GM23338 (cell line): Measurements from ENCODE around the gene MYH14. TPM values are rescaled to one million over a fixed set of nuclear protein-coding genes. Genes with fewer than 3 reads are reported as not detected.

Experiments
- ATAC-seq: fragments of 200-7000 bp; cut with Tn5 transposase; 3 replicates; pipeline ENCODE4 v1.9.1; 2020
- DNase-seq: peaks from one replicate; pipeline ENCODE4 v3.0.0-alpha.2; 2015; ENCODE audit warnings: low spot score
- H2AFZ ChIP-seq: fragments of 200-600 bp; sonication (generic); 2 replicates; pipeline ENCODE4 v1.8.0; 2016; ENCODE audit warnings: antibody characterized with exemption, mild to moderate bottlenecking, moderate library complexity
- H3F3A ChIP-seq: fragments of 200-600 bp; sonication (generic); replicated peaks from 2 replicates; pipeline ENCODE4 v1.8.0; 2017; ENCODE audit warnings: antibody characterized with exemption, mixed run types, low read depth
- H3K27ac ChIP-seq: fragments of 200-600 bp; sonication (generic); 2 replicates; pipeline ENCODE4 v1.6.1; 2016; ENCODE audit warnings: low read depth
- H3K27me3 ChIP-seq: fragments of 200-600 bp; sonication (generic); 2 replicates; pipeline ENCODE4 v1.8.0; 2016; ENCODE audit warnings: mild to moderate bottlenecking, mixed run types, moderate library complexity; ENCODE audit not compliant: insufficient read depth
- H3K36me3 ChIP-seq: fragments of 200-600 bp; sonication (generic); 2 replicates; pipeline ENCODE4 v1.8.0; 2016; ENCODE audit warnings: mild to moderate bottlenecking; ENCODE audit not compliant: insufficient read depth
- H3K4me1 ChIP-seq: fragments of 200-600 bp; sonication (generic); 2 replicates; pipeline ENCODE4 v1.8.0; 2016; ENCODE audit warnings: mild to moderate bottlenecking, moderate library complexity; ENCODE audit not compliant: insufficient read depth
- H3K4me2 ChIP-seq: fragments of 200-600 bp; sonication (generic); 2 replicates; pipeline ENCODE4 v1.7.1; 2017; ENCODE audit warnings: mixed run types
- H3K4me3 ChIP-seq: fragments of 200-600 bp; sonication (generic); 2 replicates; pipeline ENCODE4 v1.6.1; 2016; ENCODE audit warnings: mixed run types
- H3K79me2 ChIP-seq: fragments of 200-600 bp; sonication (generic); replicated peaks from 2 replicates; pipeline ENCODE4 v1.8.0; 2017; ENCODE audit warnings: mild to moderate bottlenecking; ENCODE audit not compliant: insufficient read depth
- H3K9me2 ChIP-seq: fragments of 200-600 bp; sonication (generic); 2 replicates; pipeline ENCODE4 v1.8.0; 2017; ENCODE audit not compliant: insufficient read depth
- H4K20me1 ChIP-seq: fragments of 200-600 bp; sonication (generic); replicated peaks from 2 replicates; pipeline ENCODE4 v1.8.0; 2017; ENCODE audit warnings: mild to moderate bottlenecking; ENCODE audit not compliant: insufficient read depth
- H3K27ac Mint-ChIP-seq: 2 replicates; pipeline ENCODE4 v1.8.0; 2020; ENCODE audit warnings: inconsistent platforms, mild to moderate bottlenecking, moderate library complexity, mixed read lengths
- H3K27me3 Mint-ChIP-seq: 3 replicates; pipeline ENCODE4 v1.8.0; 2022; ENCODE audit warnings: low read depth, mild to moderate bottlenecking, moderate library complexity, mixed read lengths, inconsistent platforms; ENCODE audit not compliant: insufficient read depth, poor library complexity
- H3K36me3 Mint-ChIP-seq: 3 replicates; pipeline ENCODE4 v1.8.0; 2021; ENCODE audit warnings: low read depth, mild to moderate bottlenecking, inconsistent platforms, moderate library complexity, mixed read lengths
- H3K4me1 Mint-ChIP-seq: 3 replicates; pipeline ENCODE4 v1.8.0; 2020; ENCODE audit warnings: mild to moderate bottlenecking, inconsistent platforms, mixed read lengths
- H3K4me3 Mint-ChIP-seq: 3 replicates; pipeline ENCODE4 v1.8.0; 2021; ENCODE audit warnings: moderate library complexity, mild to moderate bottlenecking, inconsistent platforms, mixed read lengths
- H3K9me3 Mint-ChIP-seq: 3 replicates; pipeline ENCODE4 v1.8.0; 2020; ENCODE audit warnings: moderate library complexity, mild to moderate bottlenecking, inconsistent platforms, mixed read lengths
- CREB1 ChIP-seq: fragments of 250-450 bp; sonication (Bioruptor Pico); IDR thresholded peaks from 2 replicates; pipeline ENCODE4 v1.5.0; 2020; ENCODE audit warnings: low read depth, mild to moderate bottlenecking, moderate library complexity
- CTCF ChIP-seq, 2 experiments: fragments of 200-600 bp in 1 of 2; sonication (generic) in 1 of 2; conservative IDR thresholded peaks; 2 replicates each; pipeline versions ENCODE4 v1.5.1 to v1.6.1; 2016 to 2017; ENCODE audit warnings: antibody characterized with exemption in 2 of 2, low read depth in 2 of 2, mild to moderate bottlenecking in 2 of 2, moderate library complexity in 1 of 2
- ETS1 ChIP-seq: IDR thresholded peaks from 2 replicates; pipeline ENCODE4 v1.6.1; 2016; ENCODE audit warnings: antibody characterized with exemption
- EZH2 ChIP-seq: fragments of 200-600 bp; sonication (generic); IDR thresholded peaks from one replicate; pipeline ENCODE4 v1.8.0; 2017; ENCODE audit warnings: antibody characterized with exemption, mild to moderate bottlenecking, low read depth; ENCODE audit not compliant: unreplicated experiment
- EZH2phosphoT487 ChIP-seq: fragments of 200-600 bp; sonication (generic); IDR thresholded peaks from one replicate; pipeline ENCODE4 v1.8.1; 2018; ENCODE audit warnings: antibody characterized with exemption; ENCODE audit not compliant: unreplicated experiment
- JUNB ChIP-seq: IDR thresholded peaks from one replicate; pipeline ENCODE4 v1.6.1; 2016; ENCODE audit warnings: antibody characterized with exemption; ENCODE audit not compliant: unreplicated experiment
- NANOG ChIP-seq: IDR thresholded peaks from 2 replicates; pipeline ENCODE4 v1.6.1; 2016; ENCODE audit warnings: antibody characterized with exemption, borderline replicate concordance
- POLR2AphosphoS5 ChIP-seq: IDR thresholded peaks from 2 replicates; pipeline ENCODE4 v1.6.1; 2016; ENCODE audit warnings: antibody characterized with exemption, low read depth
- REST ChIP-seq: IDR thresholded peaks from one replicate; pipeline ENCODE4 v1.6.1; 2018; ENCODE audit warnings: antibody characterized with exemption; ENCODE audit not compliant: unreplicated experiment
- STAT1 ChIP-seq: IDR thresholded peaks from one replicate; pipeline ENCODE4 v1.6.1; 2016; ENCODE audit warnings: antibody characterized with exemption; ENCODE audit not compliant: unreplicated experiment
- ZNF114 ChIP-seq: fragments of 250-450 bp; sonication (Bioruptor Pico); IDR thresholded peaks from 2 replicates; pipeline ENCODE4 v1.5.0; 2020; ENCODE audit warnings: mild to moderate bottlenecking, moderate library complexity
- ZNF331 ChIP-seq: fragments of 250-450 bp; sonication (Bioruptor Pico); IDR thresholded peaks from 2 replicates; pipeline ENCODE4 v1.5.0; 2020; ENCODE audit warnings: low read depth, mild to moderate bottlenecking, moderate library complexity
- ZNF462 ChIP-seq: fragments of 250-450 bp; sonication (Bioruptor Pico); IDR thresholded peaks from 2 replicates; pipeline ENCODE4 v1.5.0; 2020; ENCODE audit warnings: mild to moderate bottlenecking, moderate library complexity
- polyA plus RNA-seq: library from polyadenylated mRNA; unstranded; fragments of >200 nt; fragmentation: Nextera tagmentation; extraction: Ambion mirVana; gene quantifications from 2 replicates; pipeline ENCODE4 v1.2.1, GENCODE V29; 2016
- total RNA-seq: library from RNA; depleted of rRNA; stranded (reverse); fragments of >200 nt; shearing (Covaris generic); gene quantifications from 2 replicates; pipeline ENCODE4 v1.2.3, GENCODE V29; 2014

The MYH14 gene
- total and polyA plus RNA-seq, 2 experiments from 2014 or later = 25.5 to 27.5 TPM

GRCh38 chr19:50176775-50177174 is 26.6 kb upstream of the MYH14 start:
- peaks cover 96% of the 10 kb centered on the region for H3K9me3 Mint-ChIP-seq
- DNase-seq = no peak
- H3K27me3 ChIP-seq = no peaks in the 10 kb centered on the region
- H3K27ac Mint-ChIP-seq = no peak overlapping the region
- H3K4me1 Mint-ChIP-seq = no peaks in the 10 kb centered on the region
- TF ChIP-seq ZNF462 (CRISPR knock-in tag) = no peak
- no peak for TF ChIP-seq EZH2
- TF ChIP-seq ETS1 = no peak
- TF ChIP-seq NANOG = no peak
- no peak for TF ChIP-seq ZNF114 (CRISPR knock-in tag)
- no peak for TF ChIP-seq ZNF331
- TF ChIP-seq CREB1 (CRISPR knock-in tag) = no peak
- TF ChIP-seq CTCF (conservative IDR thresholded peaks at IDR 0.05; ENCODE audit: low read depth in 2 of 2) = no peak
- no peak for TF ChIP-seq POLR2AphosphoS5
- TF ChIP-seq JUNB = no peak
- TF ChIP-seq REST = no peak
- TF ChIP-seq STAT1 = no peak
- no peak for TF ChIP-seq EZH2phosphoT487
- no peaks in the 10 kb centered on the region for H4K20me1 ChIP-seq
- H3K27me3 Mint-ChIP-seq = no peaks in the 10 kb centered on the region
- no peak overlapping the region for H3K4me3 ChIP-seq
- peaks cover 33% of the 10 kb centered on the region for H3K36me3 Mint-ChIP-seq
- no peaks in the 10 kb centered on the region for H3K9me2 ChIP-seq
- ATAC-seq = no peak
- no peaks in the 10 kb centered on the region for H3K79me2 ChIP-seq
- H2AFZ ChIP-seq = no peak overlapping the region
- no peak overlapping the region for H3K27ac ChIP-seq
- H3F3A ChIP-seq = no peaks in the 10 kb centered on the region
- H3K4me3 Mint-ChIP-seq = no peak overlapping the region
- no peak overlapping the region for H3K4me2 ChIP-seq
- no peaks in the 10 kb centered on the region for H3K4me1 ChIP-seq
- H3K36me3 ChIP-seq = no peaks in the 10 kb centered on the region
